ENCODE results near the gene HMX1. TPM values are rescaled to one million over a fixed set of nuclear protein-coding genes. Genes with fewer than 3 reads are reported as not detected.

Gene HMX1
- total and polyA plus RNA-seq, 12 donors, result 0.15 TPM; not detected in 11

GRCh38 chr4:8817813-8818062 lies 53.9 kb downstream of the HMX1 start:
- no peak for DNase-seq
- no peak for ATAC-seq
- H3K27ac ChIP-seq, result no peak overlapping the region
- intact Hi-C loops (cut with DNase I), result no loop called here
- H3K36me3 ChIP-seq, result no peaks in the 10 kb centered on the region
- H3K9me3 ChIP-seq, result no peaks in the 10 kb centered on the region
- WGBS, 2 donors, result 33 to 36% methylated on average over 5 of the region's 5 CpGs
- H3K4me3 ChIP-seq, result no peak overlapping the region
- TF ChIP-seq CTCF (IDR thresholded peaks at IDR 0.05), result no peak
- H3K4me1 ChIP-seq, result no peaks in the 10 kb centered on the region
- H3K27me3 ChIP-seq, result peaks cover 0 to 44% (median 34%) of the 10 kb centered on the region in 7 donors

- Histone ChIP-seq H3K27ac (no peak overlapping the region), H3K36me3 (no peaks in the 10 kb centered on the region), H3K4me3 (no peak overlapping the region), H3K9me3 (no peaks in the 10 kb centered on the region), H3K4me1 (no peaks in the 10 kb centered on the region), H3K27me3 (peaks cover 0 to 44% (median 33%) of the 10 kb centered on the region in 7 donors)
- TF ChIP-seq CTCF (IDR thresholded peaks at IDR 0.05), result no peak
- WGBS, 2 donors, result 74 to 80% methylated on average over 13 of the region's 13 CpGs
- no peak for ATAC-seq
- DNase-seq, result no peak
- intact Hi-C loops (cut with DNase I), result no loop called here
These were observed 54.4 kb downstream of the HMX1 start for GRCh38 chr4:8817096-8817812.

Data from heart right ventricle (tissue), 16 donors.